ENCODE measurements around the gene CUZD1. TPM values are rescaled to one million over a fixed set of nuclear protein-coding genes. Genes with fewer than 3 reads are reported as not detected.

The CUZD1 gene
- polyA plus RNA-seq, 1 of the 3 experiments (the other 2 are of a cell fraction), result 0.89 TPM

DNA sequence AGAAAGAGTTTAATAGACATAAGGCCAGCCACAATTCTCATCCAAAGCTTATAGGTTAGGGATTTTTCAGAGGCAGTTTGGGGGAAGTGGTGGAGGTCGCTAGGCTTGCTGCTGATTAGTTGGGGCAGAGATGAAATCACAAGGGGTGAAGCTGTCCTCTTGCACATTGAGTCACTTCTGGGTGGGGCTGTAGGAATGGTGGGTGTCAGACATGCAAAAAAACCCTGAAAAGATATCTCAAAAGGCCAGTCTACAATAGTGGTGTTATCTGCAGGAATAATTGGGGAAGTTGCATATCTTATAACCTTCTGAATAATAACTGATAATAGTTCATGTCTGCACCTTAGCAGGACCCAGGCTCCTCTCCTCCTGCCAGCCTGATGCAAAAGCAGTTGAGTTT lies 31.6 kb upstream of the CUZD1 start:
- H3K4me3 ChIP-seq (ENCODE audit: low read depth in 2 of 2, low read length in 1 of 2), result 0 out of 4 replicates have a peak overlapping the region, but pooled peaks of 1 of the 2 experiments have one; percentile 12
- ChIA-PET CTCF (no interaction called here), POLR2A (no interaction called here)
- H3F3A ChIP-seq (replicated peaks; ENCODE audit: insufficient read depth), result no peaks in the 10 kb centered on the region
- peaks cover 68% of the 10 kb centered on the region for H3K79me2 ChIP-seq (ENCODE audit: insufficient read depth)
- no peaks in the 10 kb centered on the region for H3K9me3 ChIP-seq
- TF ChIP-seq GATA2 (CRISPR knock-in tag; IDR thresholded peaks at IDR 0.05) (no peak), EZH2phosphoT487 (IDR thresholded peaks at IDR 0.05; ENCODE audit: borderline replicate concordance, low read depth) (no peak), JUND (IDR thresholded peaks at IDR 0.05) (no peak), RCOR1 (IDR thresholded peaks at IDR 0.05; ENCODE audit: low read length) (no peak), NRF1 (IDR thresholded peaks at IDR 0.05; ENCODE audit: low read depth, low read length) (no peak), RAD21 (IDR thresholded peaks at IDR 0.05; ENCODE audit: low read length) (no peak), ELF1 (IDR thresholded peaks at IDR 0.05) (no peak), SIN3A (IDR thresholded peaks at IDR 0.05; ENCODE audit: borderline replicate concordance, low read depth, low read length) (no peak), GABPA (IDR thresholded peaks at IDR 0.05; ENCODE audit: low read depth) (no peak)
- TF ChIP-seq, protein P1, sequence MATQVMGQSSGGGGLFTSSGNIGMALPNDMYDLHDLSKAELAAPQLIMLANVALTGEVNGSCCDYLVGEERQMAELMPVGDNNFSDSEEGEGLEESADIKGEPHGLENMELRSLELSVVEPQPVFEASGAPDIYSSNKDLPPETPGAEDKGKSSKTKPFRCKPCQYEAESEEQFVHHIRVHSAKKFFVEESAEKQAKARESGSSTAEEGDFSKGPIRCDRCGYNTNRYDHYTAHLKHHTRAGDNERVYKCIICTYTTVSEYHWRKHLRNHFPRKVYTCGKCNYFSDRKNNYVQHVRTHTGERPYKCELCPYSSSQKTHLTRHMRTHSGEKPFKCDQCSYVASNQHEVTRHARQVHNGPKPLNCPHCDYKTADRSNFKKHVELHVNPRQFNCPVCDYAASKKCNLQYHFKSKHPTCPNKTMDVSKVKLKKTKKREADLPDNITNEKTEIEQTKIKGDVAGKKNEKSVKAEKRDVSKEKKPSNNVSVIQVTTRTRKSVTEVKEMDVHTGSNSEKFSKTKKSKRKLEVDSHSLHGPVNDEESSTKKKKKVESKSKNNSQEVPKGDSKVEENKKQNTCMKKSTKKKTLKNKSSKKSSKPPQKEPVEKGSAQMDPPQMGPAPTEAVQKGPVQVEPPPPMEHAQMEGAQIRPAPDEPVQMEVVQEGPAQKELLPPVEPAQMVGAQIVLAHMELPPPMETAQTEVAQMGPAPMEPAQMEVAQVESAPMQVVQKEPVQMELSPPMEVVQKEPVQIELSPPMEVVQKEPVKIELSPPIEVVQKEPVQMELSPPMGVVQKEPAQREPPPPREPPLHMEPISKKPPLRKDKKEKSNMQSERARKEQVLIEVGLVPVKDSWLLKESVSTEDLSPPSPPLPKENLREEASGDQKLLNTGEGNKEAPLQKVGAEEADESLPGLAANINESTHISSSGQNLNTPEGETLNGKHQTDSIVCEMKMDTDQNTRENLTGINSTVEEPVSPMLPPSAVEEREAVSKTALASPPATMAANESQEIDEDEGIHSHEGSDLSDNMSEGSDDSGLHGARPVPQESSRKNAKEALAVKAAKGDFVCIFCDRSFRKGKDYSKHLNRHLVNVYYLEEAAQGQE (IDR thresholded peaks at IDR 0.05; ENCODE audit: low read depth, low read length), result no peak
- TF ChIP-seq, protein P2, sequence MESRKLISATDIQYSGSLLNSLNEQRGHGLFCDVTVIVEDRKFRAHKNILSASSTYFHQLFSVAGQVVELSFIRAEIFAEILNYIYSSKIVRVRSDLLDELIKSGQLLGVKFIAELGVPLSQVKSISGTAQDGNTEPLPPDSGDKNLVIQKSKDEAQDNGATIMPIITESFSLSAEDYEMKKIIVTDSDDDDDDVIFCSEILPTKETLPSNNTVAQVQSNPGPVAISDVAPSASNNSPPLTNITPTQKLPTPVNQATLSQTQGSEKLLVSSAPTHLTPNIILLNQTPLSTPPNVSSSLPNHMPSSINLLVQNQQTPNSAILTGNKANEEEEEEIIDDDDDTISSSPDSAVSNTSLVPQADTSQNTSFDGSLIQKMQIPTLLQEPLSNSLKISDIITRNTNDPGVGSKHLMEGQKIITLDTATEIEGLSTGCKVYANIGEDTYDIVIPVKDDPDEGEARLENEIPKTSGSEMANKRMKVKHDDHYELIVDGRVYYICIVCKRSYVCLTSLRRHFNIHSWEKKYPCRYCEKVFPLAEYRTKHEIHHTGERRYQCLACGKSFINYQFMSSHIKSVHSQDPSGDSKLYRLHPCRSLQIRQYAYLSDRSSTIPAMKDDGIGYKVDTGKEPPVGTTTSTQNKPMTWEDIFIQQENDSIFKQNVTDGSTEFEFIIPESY (IDR thresholded peaks at IDR 0.05; ENCODE audit: borderline replicate concordance, low read depth), result no peak
- TF ChIP-seq, protein P3, sequence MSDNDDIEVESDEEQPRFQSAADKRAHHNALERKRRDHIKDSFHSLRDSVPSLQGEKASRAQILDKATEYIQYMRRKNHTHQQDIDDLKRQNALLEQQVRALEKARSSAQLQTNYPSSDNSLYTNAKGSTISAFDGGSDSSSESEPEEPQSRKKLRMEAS (IDR thresholded peaks at IDR 0.05; ENCODE audit: low read depth), result no peak
- H2AFZ ChIP-seq (ENCODE audit: low read depth), result no peak overlapping the region
- no peaks in the 10 kb centered on the region for H4K20me1 ChIP-seq (ENCODE audit: insufficient read depth)
- H3K4me2 ChIP-seq, result peak overlapping the region; percentile 30; the same call in 1 of the 2 replicates
- H3K36me3 ChIP-seq (replicated peaks in 1 of 2; ENCODE audit: control insufficient read depth in 1 of 2, insufficient read depth in 2 of 2, low read length in 1 of 2), result no peaks in the 10 kb centered on the region
- H3K9me2 ChIP-seq, result no peaks in the 10 kb centered on the region
- no peak overlapping the region for H3K9ac ChIP-seq
- 90% methylated on average over 1 of the region's 1 CpG for WGBS (ENCODE audit: low lambda C conversion rate)
- peaks cover 0 to 12% of the 10 kb centered on the region in 2 experiments; a peak in 2 of 4 replicates for H3K4me1 ChIP-seq (ENCODE audit: control insufficient read depth in 1 of 2, insufficient read depth in 2 of 2, low read depth in 1 of 2, low read length in 1 of 2)
- H3K27me3 ChIP-seq (ENCODE audit: insufficient read depth), result no peaks in the 10 kb centered on the region
- no peak for DNase-seq
- no peak overlapping the region for H3K27ac ChIP-seq (ENCODE audit: low read depth in 2 of 2, low read length in 1 of 2)

DNA sequence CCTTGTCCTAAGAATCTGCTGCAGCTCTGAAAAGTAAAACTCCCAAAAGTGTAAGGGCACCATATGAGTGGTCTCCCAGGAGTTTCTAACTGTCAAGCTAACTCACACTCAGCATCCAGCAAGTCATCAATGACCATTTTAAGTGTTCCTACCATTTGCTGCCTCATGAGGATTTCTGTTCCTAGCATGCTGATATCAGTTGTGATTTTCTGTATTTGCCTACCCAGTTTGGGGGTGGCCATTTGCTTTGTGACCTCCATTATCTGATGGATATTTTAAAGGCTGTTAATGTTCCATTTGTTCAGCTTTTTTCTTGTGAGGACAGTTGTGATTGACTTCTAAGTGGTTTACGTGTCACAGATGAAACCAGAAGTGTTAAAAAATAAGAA lies 30.8 kb upstream of the CUZD1 start:
- ChIA-PET CTCF (no interaction called here), POLR2A (no interaction called here)
- no peaks in the 10 kb centered on the region for H3K36me3 ChIP-seq (replicated peaks in 1 of 2; ENCODE audit: control insufficient read depth in 1 of 2, insufficient read depth in 2 of 2, low read length in 1 of 2)
- no peaks in the 10 kb centered on the region for H3K9me2 ChIP-seq
- H3K79me2 ChIP-seq (ENCODE audit: insufficient read depth), result peaks cover 74% of the 10 kb centered on the region
- H3K4me1 ChIP-seq (ENCODE audit: control insufficient read depth in 1 of 2, insufficient read depth in 2 of 2, low read depth in 1 of 2, low read length in 1 of 2), result peaks cover 0 to 12% of the 10 kb centered on the region in 2 experiments; a peak in 2 of 4 replicates
- no peak overlapping the region for H3K9ac ChIP-seq
- H2AFZ ChIP-seq (ENCODE audit: low read depth), result no peak overlapping the region
- H3K4me2 ChIP-seq, result no peak overlapping the region
- 85% methylated on average over 1 of the region's 1 CpG for WGBS (ENCODE audit: low lambda C conversion rate)
- H4K20me1 ChIP-seq (ENCODE audit: insufficient read depth), result no peaks in the 10 kb centered on the region
- no peak overlapping the region for H3K27ac ChIP-seq (ENCODE audit: low read depth in 2 of 2, low read length in 1 of 2)
- H3K9me3 ChIP-seq, result no peaks in the 10 kb centered on the region
- no peak overlapping the region for H3K4me3 ChIP-seq (ENCODE audit: low read depth in 2 of 2, low read length in 1 of 2)
- no peaks in the 10 kb centered on the region for H3K27me3 ChIP-seq (ENCODE audit: insufficient read depth)
- TF ChIP-seq FOXJ3 (CRISPR knock-in tag; IDR thresholded peaks at IDR 0.05), result no peak
- no peak for TF ChIP-seq YY1 (IDR thresholded peaks at IDR 0.05; ENCODE audit: low read depth)
- TF ChIP-seq MEF2A (IDR thresholded peaks at IDR 0.05; ENCODE audit: borderline replicate concordance, low read depth), result no peak
- TF ChIP-seq FOSL2 (IDR thresholded peaks at IDR 0.05; ENCODE audit: borderline replicate concordance, low read depth), result no peak
- no peak for TF ChIP-seq EP300 (IDR thresholded peaks at IDR 0.05; ENCODE audit: borderline replicate concordance in 1 of 2, low read depth in 1 of 2, low read length in 1 of 2)
- no peak for TF ChIP-seq GABPA (IDR thresholded peaks at IDR 0.05; ENCODE audit: low read depth)
- TF ChIP-seq EZH2phosphoT487 (IDR thresholded peaks at IDR 0.05; ENCODE audit: borderline replicate concordance, low read depth), result no peak
- TF ChIP-seq POLR2AphosphoS5 (IDR thresholded peaks at IDR 0.05; ENCODE audit: low read depth, low read length), result no peak
- TF ChIP-seq JUND (IDR thresholded peaks at IDR 0.05), result no peak
- TF ChIP-seq, protein P4, sequence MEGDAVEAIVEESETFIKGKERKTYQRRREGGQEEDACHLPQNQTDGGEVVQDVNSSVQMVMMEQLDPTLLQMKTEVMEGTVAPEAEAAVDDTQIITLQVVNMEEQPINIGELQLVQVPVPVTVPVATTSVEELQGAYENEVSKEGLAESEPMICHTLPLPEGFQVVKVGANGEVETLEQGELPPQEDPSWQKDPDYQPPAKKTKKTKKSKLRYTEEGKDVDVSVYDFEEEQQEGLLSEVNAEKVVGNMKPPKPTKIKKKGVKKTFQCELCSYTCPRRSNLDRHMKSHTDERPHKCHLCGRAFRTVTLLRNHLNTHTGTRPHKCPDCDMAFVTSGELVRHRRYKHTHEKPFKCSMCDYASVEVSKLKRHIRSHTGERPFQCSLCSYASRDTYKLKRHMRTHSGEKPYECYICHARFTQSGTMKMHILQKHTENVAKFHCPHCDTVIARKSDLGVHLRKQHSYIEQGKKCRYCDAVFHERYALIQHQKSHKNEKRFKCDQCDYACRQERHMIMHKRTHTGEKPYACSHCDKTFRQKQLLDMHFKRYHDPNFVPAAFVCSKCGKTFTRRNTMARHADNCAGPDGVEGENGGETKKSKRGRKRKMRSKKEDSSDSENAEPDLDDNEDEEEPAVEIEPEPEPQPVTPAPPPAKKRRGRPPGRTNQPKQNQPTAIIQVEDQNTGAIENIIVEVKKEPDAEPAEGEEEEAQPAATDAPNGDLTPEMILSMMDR (IDR thresholded peaks at IDR 0.05), result no peak
- TF ChIP-seq TCF12 (IDR thresholded peaks at IDR 0.05), result no peak
- TF ChIP-seq, protein P3 (IDR thresholded peaks at IDR 0.05; ENCODE audit: low read depth), result no peak
- TF ChIP-seq SIN3A (IDR thresholded peaks at IDR 0.05; ENCODE audit: borderline replicate concordance, low read depth, low read length), result no peak
- H3F3A ChIP-seq (replicated peaks; ENCODE audit: insufficient read depth), result no peaks in the 10 kb centered on the region
- no peak for DNase-seq

Data from SK-N-SH (cell line).